Measurements from ENCODE around the gene OR10J1.

Gene OR10J1

DNA sequence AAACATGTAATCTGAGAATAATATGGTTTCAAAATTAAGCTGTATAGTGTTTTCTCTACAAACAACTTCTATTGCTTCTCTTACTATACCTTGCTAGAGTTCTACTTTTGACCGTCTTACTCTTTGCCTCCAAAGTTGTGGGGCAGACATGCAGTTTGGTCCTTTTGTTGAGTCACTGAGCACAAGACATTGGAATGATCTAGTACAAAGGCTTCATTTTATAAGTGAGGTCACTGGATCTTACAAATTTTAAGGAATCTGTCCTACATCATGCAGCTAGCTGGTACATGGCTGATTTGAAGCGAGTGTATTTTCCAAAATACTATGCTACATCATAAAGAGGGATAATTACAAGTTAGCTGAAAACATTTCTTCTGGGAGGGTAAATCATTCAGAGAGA lies 28.8 kb downstream of the OR10J1 start:
- TF ChIP-seq, protein P1, sequence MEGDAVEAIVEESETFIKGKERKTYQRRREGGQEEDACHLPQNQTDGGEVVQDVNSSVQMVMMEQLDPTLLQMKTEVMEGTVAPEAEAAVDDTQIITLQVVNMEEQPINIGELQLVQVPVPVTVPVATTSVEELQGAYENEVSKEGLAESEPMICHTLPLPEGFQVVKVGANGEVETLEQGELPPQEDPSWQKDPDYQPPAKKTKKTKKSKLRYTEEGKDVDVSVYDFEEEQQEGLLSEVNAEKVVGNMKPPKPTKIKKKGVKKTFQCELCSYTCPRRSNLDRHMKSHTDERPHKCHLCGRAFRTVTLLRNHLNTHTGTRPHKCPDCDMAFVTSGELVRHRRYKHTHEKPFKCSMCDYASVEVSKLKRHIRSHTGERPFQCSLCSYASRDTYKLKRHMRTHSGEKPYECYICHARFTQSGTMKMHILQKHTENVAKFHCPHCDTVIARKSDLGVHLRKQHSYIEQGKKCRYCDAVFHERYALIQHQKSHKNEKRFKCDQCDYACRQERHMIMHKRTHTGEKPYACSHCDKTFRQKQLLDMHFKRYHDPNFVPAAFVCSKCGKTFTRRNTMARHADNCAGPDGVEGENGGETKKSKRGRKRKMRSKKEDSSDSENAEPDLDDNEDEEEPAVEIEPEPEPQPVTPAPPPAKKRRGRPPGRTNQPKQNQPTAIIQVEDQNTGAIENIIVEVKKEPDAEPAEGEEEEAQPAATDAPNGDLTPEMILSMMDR (IDR thresholded peaks at IDR 0.05) = no peak
- no peak for DNase-seq
- Mint-ChIP-seq H3K4me3 (no peak overlapping the region), H3K27me3 (ENCODE audit: low read depth, poor library complexity) (no peaks in the 10 kb centered on the region), H3K9me3 (peaks cover 39% of the 10 kb centered on the region), H3K27ac (no peak overlapping the region), H3K4me1 (no peaks in the 10 kb centered on the region), H3K36me3 (ENCODE audit: low read depth) (no peaks in the 10 kb centered on the region)

- TF ChIP-seq, protein P1 (IDR thresholded peaks at IDR 0.05) = no peak
- H3K4me1 Mint-ChIP-seq = no peaks in the 10 kb centered on the region
- peaks cover 32% of the 10 kb centered on the region for H3K9me3 Mint-ChIP-seq
- no peak for DNase-seq
- H3K27me3 Mint-ChIP-seq (ENCODE audit: low read depth, poor library complexity) = no peaks in the 10 kb centered on the region
- H3K27ac Mint-ChIP-seq = no peak overlapping the region
- H3K4me3 Mint-ChIP-seq = no peak overlapping the region
- H3K36me3 Mint-ChIP-seq (ENCODE audit: low read depth) = no peaks in the 10 kb centered on the region
These were observed 30.5 kb downstream of the OR10J1 start for GRCh38 chr1:159469921-159470533.

DNA sequence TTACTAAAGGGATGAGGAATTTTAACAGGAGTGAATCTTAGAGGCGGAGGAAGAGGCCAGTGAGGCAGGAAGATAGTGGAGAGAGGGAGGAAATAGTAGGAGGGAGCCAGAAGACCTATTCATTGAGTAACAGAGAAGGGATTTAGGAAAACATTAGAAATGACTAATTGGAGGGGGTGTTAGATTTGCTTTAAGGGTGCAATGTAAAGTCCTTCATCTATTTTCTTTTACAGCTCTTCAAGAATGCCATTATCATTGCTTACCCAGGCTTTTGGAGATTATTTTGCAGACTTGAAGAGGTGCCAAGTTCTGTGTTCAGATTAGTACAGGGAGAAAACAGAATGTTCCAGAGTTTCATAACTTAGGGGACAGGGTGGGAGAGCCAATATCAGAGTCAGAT lies 33.8 kb downstream of the OR10J1 start:
- no peak overlapping the region for H3K4me3 Mint-ChIP-seq
- H3K27ac Mint-ChIP-seq = no peak overlapping the region
- H3K9me3 Mint-ChIP-seq = peaks cover 17% of the 10 kb centered on the region
- H3K36me3 Mint-ChIP-seq (ENCODE audit: low read depth) = no peaks in the 10 kb centered on the region
- no peak for DNase-seq
- no peaks in the 10 kb centered on the region for H3K27me3 Mint-ChIP-seq (ENCODE audit: low read depth, poor library complexity)
- TF ChIP-seq, protein P1 (IDR thresholded peaks at IDR 0.05) = no peak
- H3K4me1 Mint-ChIP-seq = no peaks in the 10 kb centered on the region

- Mint-ChIP-seq H3K27me3 (ENCODE audit: low read depth, poor library complexity) (no peaks in the 10 kb centered on the region), H3K36me3 (ENCODE audit: low read depth) (no peaks in the 10 kb centered on the region), H3K27ac (no peak overlapping the region), H3K9me3 (peaks cover 14% of the 10 kb centered on the region), H3K4me1 (no peaks in the 10 kb centered on the region), H3K4me3 (no peak overlapping the region)
- DNase-seq = no peak
- TF ChIP-seq, protein P1 (IDR thresholded peaks at IDR 0.05) = no peak
These were observed 35.4 kb downstream of the OR10J1 start for GRCh38 chr1:159474926-159475325.

GRCh38 chr1:159483501-159483900 lies 44.0 kb downstream of the OR10J1 start:
- Mint-ChIP-seq H3K9me3 (peaks cover 32% of the 10 kb centered on the region), H3K36me3 (ENCODE audit: low read depth) (no peaks in the 10 kb centered on the region), H3K27me3 (ENCODE audit: low read depth, poor library complexity) (no peaks in the 10 kb centered on the region), H3K27ac (no peak overlapping the region), H3K4me3 (no peak overlapping the region), H3K4me1 (no peaks in the 10 kb centered on the region)
- no peak for DNase-seq
- TF ChIP-seq, protein P1 (IDR thresholded peaks at IDR 0.05) = no peak
